Measurements from ENCODE around the gene CEMIP2. TPM values are rescaled to one million over a fixed set of nuclear protein-coding genes. Genes with fewer than 3 reads are reported as not detected.

The CEMIP2 gene
- polyA plus RNA-seq, 1 of the 3 experiments (the other 2 are of a cell fraction): 39.8 TPM

DNA sequence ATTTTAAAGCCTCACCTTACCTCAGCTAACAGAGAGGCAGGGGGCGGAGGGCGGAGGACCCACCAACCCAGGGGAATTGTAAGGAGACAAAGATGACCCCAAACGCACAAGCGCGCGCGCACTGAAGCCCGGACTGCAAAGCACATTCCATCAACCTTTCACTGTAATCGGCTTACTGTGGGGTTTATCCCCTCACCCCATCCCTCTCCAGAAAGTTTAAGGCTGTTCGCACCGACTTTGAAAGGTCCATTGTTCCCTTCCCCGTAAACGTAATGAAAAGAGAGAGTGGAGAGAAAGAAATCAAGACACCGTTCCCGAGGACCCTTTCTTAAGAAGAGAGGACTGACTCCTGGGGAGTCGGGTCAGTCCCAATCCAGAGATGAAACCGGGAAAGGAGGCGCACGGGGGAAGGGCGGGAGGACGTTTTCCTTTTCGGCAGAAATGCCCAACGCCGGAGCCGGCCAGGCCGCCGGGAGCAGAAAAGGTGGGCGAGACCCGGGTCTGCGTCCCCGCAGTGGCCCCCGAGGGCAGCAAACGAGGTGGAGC is 464 bp downstream of the CEMIP2 start:
- Histone ChIP-seq H3K9me2 (no peaks in the 10 kb centered on the region), H2AFZ (ENCODE audit: low read depth) (no peak overlapping the region), H3F3A (replicated peaks; ENCODE audit: insufficient read depth) (peaks cover 15% of the 10 kb centered on the region), H3K79me2 (ENCODE audit: insufficient read depth) (peaks cover 41% of the 10 kb centered on the region), H3K4me2 (peak overlapping the region; percentile 81), H3K36me3 (replicated peaks in 1 of 2; ENCODE audit: control insufficient read depth in 1 of 2, insufficient read depth in 2 of 2, low read length in 1 of 2) (no peaks in the 10 kb centered on the region), H3K4me1 (ENCODE audit: control insufficient read depth in 1 of 2, insufficient read depth in 2 of 2, low read depth in 1 of 2, low read length in 1 of 2) (peaks cover 8 to 24% of the 10 kb centered on the region in 2 experiments), H3K9ac (peak overlapping the region; percentile 81), H3K27ac (ENCODE audit: low read depth in 2 of 2, low read length in 1 of 2) (peak overlapping the region; percentile 22 to 81; a peak in 2 of 4 replicates), H3K4me3 (ENCODE audit: low read depth in 2 of 2, low read length in 1 of 2) (peak overlapping the region; percentile 66 to 84), H4K20me1 (ENCODE audit: insufficient read depth) (no peaks in the 10 kb centered on the region), H3K9me3 (no peaks in the 10 kb centered on the region), H3K27me3 (ENCODE audit: insufficient read depth) (no peaks in the 10 kb centered on the region; the same call in 1 of the 2 replicates)
- POLR2A ChIA-PET: no interaction called here
- CTCF ChIA-PET: interaction anchor here (1.1 to 1.4 kb wide), 2 partner anchors 83 to 271 kb away, joined by 3 read pairs; no protein-coding TSS in a partner anchor
- 4% methylated on average over 33 of the region's 33 CpGs for WGBS (ENCODE audit: low lambda C conversion rate)
- TF ChIP-seq RXRA (IDR thresholded peaks at IDR 0.05; ENCODE audit: borderline replicate concordance, low read depth): no peak
- no peak for TF ChIP-seq MXI1 (IDR thresholded peaks at IDR 0.05; ENCODE audit: low read depth, low read length)
- TF ChIP-seq ELF1 (IDR thresholded peaks at IDR 0.05): no peak
- TF ChIP-seq, protein P1, sequence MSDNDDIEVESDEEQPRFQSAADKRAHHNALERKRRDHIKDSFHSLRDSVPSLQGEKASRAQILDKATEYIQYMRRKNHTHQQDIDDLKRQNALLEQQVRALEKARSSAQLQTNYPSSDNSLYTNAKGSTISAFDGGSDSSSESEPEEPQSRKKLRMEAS (IDR thresholded peaks at IDR 0.05; ENCODE audit: low read depth): no peak
- TF ChIP-seq RFX5 (IDR thresholded peaks at IDR 0.05; ENCODE audit: low read length): no peak
- TF ChIP-seq GABPA (IDR thresholded peaks at IDR 0.05; ENCODE audit: low read depth): no peak
- TF ChIP-seq, protein P2, sequence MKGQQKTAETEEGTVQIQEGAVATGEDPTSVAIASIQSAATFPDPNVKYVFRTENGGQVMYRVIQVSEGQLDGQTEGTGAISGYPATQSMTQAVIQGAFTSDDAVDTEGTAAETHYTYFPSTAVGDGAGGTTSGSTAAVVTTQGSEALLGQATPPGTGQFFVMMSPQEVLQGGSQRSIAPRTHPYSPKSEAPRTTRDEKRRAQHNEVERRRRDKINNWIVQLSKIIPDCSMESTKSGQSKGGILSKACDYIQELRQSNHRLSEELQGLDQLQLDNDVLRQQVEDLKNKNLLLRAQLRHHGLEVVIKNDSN (IDR thresholded peaks at IDR 0.05; ENCODE audit: borderline replicate concordance, low read depth): no peak
- no peak for TF ChIP-seq RCOR1 (IDR thresholded peaks at IDR 0.05; ENCODE audit: low read length)
- TF ChIP-seq, protein P3, sequence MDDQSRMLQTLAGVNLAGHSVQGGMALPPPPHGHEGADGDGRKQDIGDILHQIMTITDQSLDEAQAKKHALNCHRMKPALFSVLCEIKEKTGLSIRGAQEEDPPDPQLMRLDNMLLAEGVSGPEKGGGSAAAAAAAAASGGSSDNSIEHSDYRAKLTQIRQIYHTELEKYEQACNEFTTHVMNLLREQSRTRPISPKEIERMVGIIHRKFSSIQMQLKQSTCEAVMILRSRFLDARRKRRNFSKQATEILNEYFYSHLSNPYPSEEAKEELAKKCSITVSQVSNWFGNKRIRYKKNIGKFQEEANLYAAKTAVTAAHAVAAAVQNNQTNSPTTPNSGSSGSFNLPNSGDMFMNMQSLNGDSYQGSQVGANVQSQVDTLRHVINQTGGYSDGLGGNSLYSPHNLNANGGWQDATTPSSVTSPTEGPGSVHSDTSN (IDR thresholded peaks at IDR 0.05): no peak
- TF ChIP-seq, protein P4, sequence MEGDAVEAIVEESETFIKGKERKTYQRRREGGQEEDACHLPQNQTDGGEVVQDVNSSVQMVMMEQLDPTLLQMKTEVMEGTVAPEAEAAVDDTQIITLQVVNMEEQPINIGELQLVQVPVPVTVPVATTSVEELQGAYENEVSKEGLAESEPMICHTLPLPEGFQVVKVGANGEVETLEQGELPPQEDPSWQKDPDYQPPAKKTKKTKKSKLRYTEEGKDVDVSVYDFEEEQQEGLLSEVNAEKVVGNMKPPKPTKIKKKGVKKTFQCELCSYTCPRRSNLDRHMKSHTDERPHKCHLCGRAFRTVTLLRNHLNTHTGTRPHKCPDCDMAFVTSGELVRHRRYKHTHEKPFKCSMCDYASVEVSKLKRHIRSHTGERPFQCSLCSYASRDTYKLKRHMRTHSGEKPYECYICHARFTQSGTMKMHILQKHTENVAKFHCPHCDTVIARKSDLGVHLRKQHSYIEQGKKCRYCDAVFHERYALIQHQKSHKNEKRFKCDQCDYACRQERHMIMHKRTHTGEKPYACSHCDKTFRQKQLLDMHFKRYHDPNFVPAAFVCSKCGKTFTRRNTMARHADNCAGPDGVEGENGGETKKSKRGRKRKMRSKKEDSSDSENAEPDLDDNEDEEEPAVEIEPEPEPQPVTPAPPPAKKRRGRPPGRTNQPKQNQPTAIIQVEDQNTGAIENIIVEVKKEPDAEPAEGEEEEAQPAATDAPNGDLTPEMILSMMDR (IDR thresholded peaks at IDR 0.05): no peak
- TF ChIP-seq, protein P5, sequence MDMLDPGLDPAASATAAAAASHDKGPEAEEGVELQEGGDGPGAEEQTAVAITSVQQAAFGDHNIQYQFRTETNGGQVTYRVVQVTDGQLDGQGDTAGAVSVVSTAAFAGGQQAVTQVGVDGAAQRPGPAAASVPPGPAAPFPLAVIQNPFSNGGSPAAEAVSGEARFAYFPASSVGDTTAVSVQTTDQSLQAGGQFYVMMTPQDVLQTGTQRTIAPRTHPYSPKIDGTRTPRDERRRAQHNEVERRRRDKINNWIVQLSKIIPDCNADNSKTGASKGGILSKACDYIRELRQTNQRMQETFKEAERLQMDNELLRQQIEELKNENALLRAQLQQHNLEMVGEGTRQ (IDR thresholded peaks at IDR 0.05; ENCODE audit: borderline replicate concordance, low read depth, low read length): no peak
- no peak for DNase-seq
